ENCODE measurements around the gene TNP1.

Gene TNP1

GRCh38 chr2:216872624-216873023, 12.8 kb upstream of the TNP1 start:
- no peak for DNase-seq

- DNase-seq = no peak
Observed at GRCh38 chr2:216872040-216872439, 12.2 kb upstream of the TNP1 start.

GRCh38 chr2:216871333-216871934, 11.6 kb upstream of the TNP1 start:
- DNase-seq = no peak

- DNase-seq = no peak
Observed at GRCh38 chr2:216870508-216871332, 10.9 kb upstream of the TNP1 start.

GRCh38 chr2:216866515-216867095, 6.7 kb upstream of the TNP1 start:
- no peak for DNase-seq

GRCh38 chr2:216865658-216866057, 5.8 kb upstream of the TNP1 start:
- DNase-seq = no peak

GRCh38 chr2:216863946-216864345, 4.1 kb upstream of the TNP1 start:
- no peak for DNase-seq

GRCh38 chr2:216862628-216863398, 2.9 kb upstream of the TNP1 start:
- no peak for DNase-seq

- DNase-seq = no peak
Observed at GRCh38 chr2:216860426-216861137, 718 bp upstream of the TNP1 start.

- no peak for DNase-seq
Observed at GRCh38 chr2:216858312-216858711, 1.6 kb downstream of the TNP1 start.

- DNase-seq = no peak
Observed at GRCh38 chr2:216857131-216857550, 2.7 kb downstream of the TNP1 start.

- DNase-seq = no peak
Observed at GRCh38 chr2:216856406-216857065, 3.3 kb downstream of the TNP1 start.

- no peak for DNase-seq
Observed at GRCh38 chr2:216855605-216856004, 4.3 kb downstream of the TNP1 start.

GRCh38 chr2:216855079-216855478, 4.8 kb downstream of the TNP1 start:
- DNase-seq = no peak

GRCh38 chr2:216851486-216852090, 8.3 kb downstream of the TNP1 start:
- DNase-seq = no peak

- DNase-seq = no peak
Observed at GRCh38 chr2:216850665-216851322, 9.1 kb downstream of the TNP1 start.

GRCh38 chr2:216849987-216850386, 9.9 kb downstream of the TNP1 start:
- no peak for DNase-seq

GRCh38 chr2:216845426-216845825, 14.4 kb downstream of the TNP1 start:
- DNase-seq = no peak

- DNase-seq = peak; percentile 71
Observed at GRCh38 chr2:216842636-216843035, 17.2 kb downstream of the TNP1 start.

- DNase-seq = no peak
Observed at GRCh38 chr2:216839688-216840087, 20.2 kb downstream of the TNP1 start.

- DNase-seq = peak; percentile 40
Observed at GRCh38 chr2:216838151-216838550, 21.7 kb downstream of the TNP1 start.
